GF-D8 (cell line): ENCODE data around the gene ATXN2.
"Not testable (repeated sequence)": the region's sequence is repeated elsewhere in the genome, so short reads cannot be mapped to it uniquely, and the experiment has no call there.

Source experiments
- DNase-seq: peaks from one replicate; lab custom pipeline; 2025; lab: John Stamatoyannopoulos, UW

Gene ATXN2

GRCh38 chr12:111598637-111599452 lies at the start of gene ATXN2:
ATXN2 (minus strand) TSS chr12:111599315; CDS start chr12:111599034, 281 bp downstream.
- DNase-seq, result peak; percentile 51

GRCh38 chr12:111645433-111645832 lies 46.3 kb upstream of the ATXN2 start:
- DNase-seq, result no peak

GRCh38 chr12:111643427-111643826 lies 44.3 kb upstream of the ATXN2 start:
- no peak for DNase-seq

GRCh38 chr12:111642681-111643426 lies 43.7 kb upstream of the ATXN2 start:
- DNase-seq, result no peak

GRCh38 chr12:111640506-111640905 lies 41.4 kb upstream of the ATXN2 start:
- no peak for DNase-seq

- DNase-seq, result no peak
These were observed 39.4 kb upstream of the ATXN2 start for GRCh38 chr12:111638556-111638955.

GRCh38 chr12:111636209-111636945 lies 37.3 kb upstream of the ATXN2 start:
- no peak for DNase-seq

GRCh38 chr12:111635524-111635923 lies 36.4 kb upstream of the ATXN2 start:
- DNase-seq, result no peak

GRCh38 chr12:111628505-111629260 lies 29.6 kb upstream of the ATXN2 start:
- no peak for DNase-seq

GRCh38 chr12:111626230-111626629 lies 27.1 kb upstream of the ATXN2 start:
- DNase-seq, result no peak

GRCh38 chr12:111624540-111624939 lies 25.4 kb upstream of the ATXN2 start:
- DNase-seq, result no peak

GRCh38 chr12:111617841-111618240 lies 18.7 kb upstream of the ATXN2 start:
- not testable (repeated sequence) for DNase-seq

GRCh38 chr12:111616177-111616623 lies 17.1 kb upstream of the ATXN2 start:
- no peak for DNase-seq

- no peak for DNase-seq
These were observed 8.1 kb upstream of the ATXN2 start for GRCh38 chr12:111607239-111607638.

- no peak for DNase-seq
These were observed 7.7 kb upstream of the ATXN2 start for GRCh38 chr12:111606767-111607230.

- no peak for DNase-seq
These were observed 7.0 kb upstream of the ATXN2 start for GRCh38 chr12:111605911-111606766.

GRCh38 chr12:111602857-111603256 lies 3.7 kb upstream of the ATXN2 start:
- not testable (repeated sequence) for DNase-seq

- no peak for DNase-seq
These were observed 3.2 kb upstream of the ATXN2 start for GRCh38 chr12:111602348-111602747.

- DNase-seq, result not testable (repeated sequence)
These were observed 1.9 kb upstream of the ATXN2 start for GRCh38 chr12:111600986-111601385.

- DNase-seq, result no peak
These were observed 1.1 kb upstream of the ATXN2 start for GRCh38 chr12:111600205-111600642.
